NCI-H1930 (cell line): Measurements from ENCODE around the gene PSMB9.
A peak's percentile ranks its signal among the peaks of the same experiment; 100 is the strongest.
"Not testable (repeated sequence)": the region's sequence is repeated elsewhere in the genome, so short reads cannot be mapped to it uniquely, and the experiment has no call there.

Experiments used
- DNase-seq, 2 experiments: peaks; one replicate each; lab custom pipeline; 2025; lab: John Stamatoyannopoulos, UW

Gene PSMB9

DNA sequence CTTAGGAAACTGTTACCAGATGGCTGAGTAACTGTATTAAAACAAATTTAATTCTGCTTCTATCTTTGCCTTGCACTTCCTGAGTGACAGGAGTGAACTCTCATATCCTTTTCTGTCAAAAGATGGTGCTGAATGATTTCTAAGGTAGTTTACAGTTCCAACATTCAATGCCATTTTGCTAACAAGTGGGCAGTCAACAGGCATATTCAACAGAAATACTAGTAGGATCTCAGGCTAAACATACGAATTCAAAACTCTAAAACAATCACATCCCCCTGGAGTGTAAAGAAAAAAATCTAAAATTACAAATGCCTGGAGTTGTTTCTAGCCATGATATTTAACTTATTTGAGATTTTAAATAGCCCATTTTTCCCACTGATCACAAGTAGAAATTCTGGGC lies 6.7 kb downstream of the PSMB9 start:
- DNase-seq, result no peak

DNA sequence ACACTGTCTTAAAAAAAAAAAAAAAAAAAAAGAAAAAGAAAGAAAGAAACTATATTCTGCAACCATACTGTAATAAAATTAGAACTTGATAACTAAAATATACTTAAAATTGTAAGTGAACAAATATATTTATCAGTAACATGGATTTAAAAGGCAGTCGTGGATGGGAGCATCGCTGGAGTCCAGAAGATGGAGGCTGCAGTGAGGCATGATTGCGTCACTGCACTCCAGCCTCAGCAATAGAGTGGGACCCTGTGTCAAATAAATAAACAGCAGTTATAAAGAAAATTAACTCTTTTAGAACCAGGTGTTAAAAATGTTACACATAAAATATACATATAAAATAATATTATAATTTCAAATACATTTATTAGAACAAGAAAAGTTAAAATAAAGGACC lies 8.7 kb downstream of the PSMB9 start:
- DNase-seq, result no peak

DNA sequence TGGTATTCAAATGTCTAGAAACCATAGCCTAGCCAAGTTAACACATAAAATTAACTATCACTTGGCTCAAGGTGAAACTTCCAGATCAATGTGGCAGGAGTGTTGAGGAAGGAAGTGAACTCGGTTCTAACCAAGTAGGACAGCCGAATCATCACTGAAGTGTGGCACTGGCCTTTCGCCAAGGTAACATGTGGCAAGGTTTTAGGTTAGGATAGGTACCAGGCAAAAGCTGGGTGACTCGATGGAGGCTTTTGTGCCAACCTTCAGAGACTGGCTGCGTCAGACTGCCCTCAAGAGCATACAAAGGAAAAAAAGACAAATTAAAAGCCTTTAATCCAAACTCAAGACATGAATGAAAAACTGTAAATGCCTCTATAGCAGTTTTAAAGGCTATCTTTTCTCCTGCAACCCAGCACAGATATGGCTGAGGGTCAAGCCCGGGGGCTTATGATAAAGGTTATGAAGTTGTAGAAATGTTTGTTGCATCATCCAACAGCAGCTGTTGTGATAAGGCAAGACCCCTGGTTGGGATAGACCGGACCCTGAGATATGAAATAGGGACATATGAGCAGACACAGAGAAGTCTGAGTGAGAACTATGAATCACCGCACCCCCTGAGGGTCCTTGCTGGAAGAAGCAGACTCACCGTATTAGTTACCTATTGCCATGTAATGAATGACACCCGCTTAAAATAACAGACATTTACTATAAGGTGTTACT lies 11.9 kb downstream of the PSMB9 start:
- DNase-seq, result no peak

DNA sequence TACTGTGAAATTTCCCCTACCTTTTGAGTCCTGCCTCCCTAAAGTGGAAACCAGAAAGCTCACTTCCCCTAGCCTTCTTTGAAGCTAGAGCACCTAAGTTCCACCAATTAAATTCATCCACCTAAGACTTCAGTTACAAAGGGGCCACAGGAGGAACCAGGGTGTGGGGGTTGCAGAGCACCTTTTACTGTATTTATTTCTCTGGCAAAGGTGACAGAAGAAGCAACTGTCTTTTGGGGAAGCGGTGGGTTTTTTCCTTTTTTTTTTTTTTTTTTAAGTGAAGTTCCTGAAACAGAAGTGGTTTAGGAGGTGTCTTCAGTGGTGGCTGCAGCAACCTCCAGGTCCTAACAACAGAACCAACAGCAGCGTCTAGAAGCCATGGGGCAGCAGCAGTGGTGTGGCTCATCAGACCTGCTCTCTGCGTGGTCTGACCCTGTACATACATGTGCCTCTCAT lies 13.1 kb downstream of the PSMB9 start:
- no peak for DNase-seq

DNA sequence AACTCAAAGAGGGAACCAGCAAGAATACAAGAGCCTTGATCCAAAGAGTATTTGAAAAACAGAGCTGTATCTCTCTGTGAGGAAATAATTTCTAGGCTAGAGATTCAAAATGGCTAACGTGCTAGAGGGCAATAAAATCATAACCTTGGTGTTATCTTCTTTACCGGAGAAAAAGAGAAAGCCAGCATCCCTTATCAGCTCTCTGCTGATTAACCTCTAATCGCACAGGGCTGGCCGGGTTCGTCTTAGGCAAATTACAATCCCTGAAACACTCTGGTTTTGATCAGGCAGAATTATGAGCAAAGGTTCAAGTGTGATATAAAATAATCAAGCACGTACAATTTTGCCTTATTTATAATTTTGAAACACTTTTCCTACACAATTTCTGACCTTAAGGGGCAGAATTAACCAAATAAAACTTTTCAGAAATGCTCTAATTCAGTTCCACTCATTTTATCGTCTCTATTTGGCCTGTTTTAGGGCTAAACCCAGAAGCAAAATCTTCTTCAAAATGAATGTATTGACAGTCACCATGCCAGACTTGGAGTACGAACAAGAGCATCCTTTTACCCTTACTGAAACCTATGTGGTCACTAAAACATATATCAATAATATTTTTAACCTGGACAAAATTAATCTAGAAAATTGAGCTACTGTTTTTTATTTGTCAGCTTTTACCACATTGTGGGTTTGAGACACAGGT lies 13.7 kb downstream of the PSMB9 start:
- DNase-seq, result no peak

DNA sequence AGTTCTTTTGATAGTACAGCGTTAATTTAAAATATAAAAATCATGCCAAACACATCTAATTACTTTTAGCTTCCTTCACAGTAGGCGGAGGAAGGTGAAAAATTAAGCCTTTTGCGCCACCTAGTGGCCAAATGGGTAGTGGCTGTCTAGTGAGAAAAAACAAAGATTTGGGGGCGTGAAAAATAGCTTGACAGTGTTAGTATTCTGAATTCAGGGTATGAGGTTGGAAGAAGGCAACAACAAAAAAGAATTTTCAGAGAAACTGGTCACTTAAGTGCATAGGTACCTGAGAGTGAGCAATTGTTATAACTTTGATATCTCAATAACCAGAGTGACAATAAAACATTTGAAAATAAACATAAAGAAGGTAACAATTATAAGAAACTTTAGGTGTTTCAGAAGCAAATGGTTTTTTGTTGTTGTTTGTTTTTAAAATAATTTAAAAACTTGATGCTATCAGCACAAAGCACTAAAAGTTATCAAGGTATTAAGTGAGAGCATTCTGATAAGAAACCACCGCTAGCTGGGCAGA lies 14.3 kb downstream of the PSMB9 start:
- DNase-seq, result peak; percentile 54 to 75

DNA sequence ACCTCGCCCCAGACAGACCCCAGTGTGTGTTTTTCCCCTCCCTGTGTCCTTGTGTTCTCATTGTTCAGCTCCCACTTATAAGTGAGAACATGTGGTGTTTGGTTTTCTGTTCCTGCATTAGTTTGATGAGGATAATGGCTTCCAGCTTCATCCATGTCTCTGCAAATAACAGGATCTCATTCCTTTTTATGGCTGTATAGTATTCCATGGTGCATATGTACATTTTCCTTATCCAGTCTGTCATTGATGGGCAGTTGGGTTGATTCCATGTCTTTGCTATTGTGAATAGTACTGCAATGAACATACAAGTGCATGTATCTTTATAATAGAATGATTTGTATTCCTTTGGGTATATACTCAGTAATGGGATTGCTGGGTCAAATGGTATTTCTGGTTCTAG lies 20.0 kb downstream of the PSMB9 start:
- DNase-seq, result not testable (repeated sequence)

DNA sequence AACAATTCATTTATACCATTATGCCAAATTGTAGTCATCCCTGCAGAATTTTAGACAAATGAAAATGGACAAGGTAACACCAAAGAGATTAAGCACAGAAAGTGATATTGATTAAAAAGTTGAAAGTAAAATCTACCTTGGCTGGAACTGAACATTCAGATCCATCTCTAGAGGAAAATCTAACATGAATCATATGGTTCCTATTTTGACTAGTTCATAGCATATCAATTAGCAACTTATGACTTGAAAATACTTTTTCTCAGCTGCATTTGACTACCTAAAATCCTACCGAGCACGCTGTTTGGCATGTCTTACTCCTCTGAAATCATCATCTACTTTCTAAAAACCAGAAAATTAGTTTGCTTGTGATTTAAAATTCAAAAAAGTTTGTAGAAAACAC lies 22.6 kb downstream of the PSMB9 start:
- no peak for DNase-seq

DNA sequence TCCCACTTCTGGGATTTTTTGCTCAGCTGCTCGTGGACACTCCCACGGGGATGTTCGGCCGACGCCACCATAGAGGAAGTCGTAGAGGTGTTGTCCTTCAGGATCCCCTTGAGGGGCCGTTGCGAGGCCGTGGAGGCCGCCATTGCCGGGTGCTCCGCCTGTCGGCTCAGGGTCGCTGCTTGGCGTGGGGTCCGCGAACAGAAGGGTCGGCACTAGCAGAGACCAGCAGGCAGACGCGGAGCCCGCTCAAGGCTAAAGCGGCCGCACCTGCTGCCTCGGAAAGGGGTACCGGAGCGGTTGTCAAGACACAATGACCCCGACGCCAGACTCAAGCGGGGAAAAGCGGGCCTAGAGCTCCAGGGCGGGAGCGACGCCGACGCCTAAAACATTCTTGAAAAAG lies 25.7 kb downstream of the PSMB9 start:
- peak in 1 of 2 experiments; percentile 4 for DNase-seq

DNA sequence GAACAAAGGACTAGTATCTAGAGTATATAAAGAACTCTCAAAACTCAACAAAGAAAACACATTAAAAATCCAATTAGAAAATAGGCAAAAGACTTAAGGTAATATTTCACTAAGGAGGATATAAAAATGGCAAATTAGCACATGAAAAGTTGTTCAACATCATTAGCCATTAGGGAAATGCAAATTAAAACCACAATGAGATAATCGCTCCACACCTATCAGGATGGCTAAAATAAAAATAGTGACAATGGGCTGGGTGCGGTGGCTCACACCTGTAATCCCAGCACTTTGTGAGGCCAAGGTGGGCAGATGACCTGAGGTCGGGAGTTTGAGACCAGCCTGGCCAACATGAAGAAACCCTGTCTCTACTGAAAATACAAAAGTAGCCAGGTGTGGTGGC lies 27.0 kb downstream of the PSMB9 start:
- not testable (repeated sequence) for DNase-seq

DNA sequence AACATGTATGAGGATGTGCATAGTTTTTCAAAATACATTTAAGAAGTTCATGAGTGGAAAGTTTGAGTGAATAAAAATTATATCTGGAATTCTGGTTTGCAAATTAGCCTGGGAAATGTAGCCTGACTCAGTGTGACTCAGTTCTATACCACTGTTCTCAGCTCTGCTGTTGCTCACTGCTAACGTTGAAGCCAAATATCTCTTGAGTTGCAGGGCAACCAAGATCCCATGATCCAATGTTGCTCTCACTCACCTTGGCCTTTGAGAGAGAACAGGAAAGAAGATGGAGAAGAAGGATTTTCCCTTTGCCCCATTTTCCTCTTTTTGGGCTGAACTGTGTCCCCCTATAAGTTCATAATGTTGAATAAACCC lies 28.9 kb downstream of the PSMB9 start:
- DNase-seq, result no peak

DNA sequence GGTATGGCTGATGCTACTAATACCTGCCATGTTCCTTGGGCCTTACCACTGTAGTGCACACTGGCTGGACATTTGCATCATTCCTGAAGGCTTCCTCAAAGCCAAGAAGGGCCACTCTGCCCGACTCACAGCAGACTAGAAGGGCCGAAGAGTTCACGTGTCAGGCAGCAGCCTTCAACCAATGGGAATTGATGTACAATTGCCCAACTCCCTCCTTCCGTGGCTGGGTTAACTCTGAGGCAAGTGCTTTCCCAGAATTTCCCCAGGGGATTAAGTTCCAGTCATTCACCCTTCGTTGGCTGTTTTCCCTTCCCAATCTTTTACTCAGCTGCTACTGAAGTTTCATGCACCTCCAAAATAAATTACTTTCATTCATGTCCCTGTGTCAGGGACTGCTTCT lies 29.8 kb downstream of the PSMB9 start:
- DNase-seq, result no peak

DNA sequence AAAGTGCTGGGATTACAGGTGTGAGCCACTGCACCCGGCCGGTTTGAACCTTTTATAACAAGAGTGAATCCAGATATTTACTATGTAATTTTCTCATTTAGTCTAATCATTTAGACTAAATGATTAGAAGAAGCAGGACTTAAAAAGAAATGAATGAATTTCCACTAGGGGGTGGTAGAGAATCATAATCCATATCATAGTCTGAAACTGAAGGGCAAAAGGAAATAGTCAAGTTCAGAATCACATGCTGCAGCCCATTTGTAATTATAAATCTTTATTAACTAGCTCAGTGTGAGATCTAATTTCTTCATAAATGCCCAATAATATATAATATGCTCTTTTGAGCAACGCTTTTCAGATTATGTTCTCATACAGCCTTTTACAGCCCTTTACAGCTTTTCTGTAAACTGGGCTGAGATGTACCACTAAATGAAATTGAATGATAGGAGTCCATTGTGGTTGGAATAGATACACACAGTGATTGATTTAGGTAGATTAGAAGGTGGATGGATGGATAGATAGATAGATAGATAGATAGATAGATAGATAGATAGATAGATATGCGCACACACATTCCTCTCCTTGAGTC lies 31.8 kb downstream of the PSMB9 start:
- peak; percentile 4 to 48 for DNase-seq

DNA sequence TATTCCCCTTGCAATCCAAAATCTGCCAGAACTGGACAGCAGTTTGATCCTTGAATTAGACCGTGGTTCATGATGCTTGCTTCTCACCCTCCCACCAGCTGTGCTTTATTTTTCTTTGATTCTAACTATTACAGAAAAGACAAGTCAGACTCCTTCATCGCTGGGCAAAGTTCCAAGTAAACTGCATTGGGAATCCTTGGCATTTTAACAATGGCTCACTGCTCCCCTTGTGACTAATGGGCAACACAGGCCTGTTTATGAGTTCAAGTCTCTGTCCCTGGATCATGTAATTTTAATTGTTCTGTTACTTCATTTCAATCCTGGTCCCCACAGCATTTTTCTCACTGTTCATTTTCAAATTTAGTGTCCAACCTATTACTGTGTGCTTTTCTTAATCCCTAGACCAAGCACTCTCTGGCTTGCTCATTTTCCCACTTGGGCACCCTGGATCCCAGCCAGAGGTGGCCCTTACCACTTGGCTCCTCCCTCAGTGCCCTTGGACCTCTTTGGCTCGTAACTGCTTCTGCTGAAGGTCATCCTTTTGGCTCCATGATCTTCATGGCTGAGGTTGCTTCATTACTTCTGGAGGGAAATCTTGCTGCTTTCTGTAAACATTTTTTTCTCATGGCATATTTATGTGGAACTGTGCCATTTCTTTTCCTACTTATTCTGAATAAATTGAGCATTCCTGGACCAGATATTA lies 32.8 kb downstream of the PSMB9 start:
- DNase-seq, result no peak

DNA sequence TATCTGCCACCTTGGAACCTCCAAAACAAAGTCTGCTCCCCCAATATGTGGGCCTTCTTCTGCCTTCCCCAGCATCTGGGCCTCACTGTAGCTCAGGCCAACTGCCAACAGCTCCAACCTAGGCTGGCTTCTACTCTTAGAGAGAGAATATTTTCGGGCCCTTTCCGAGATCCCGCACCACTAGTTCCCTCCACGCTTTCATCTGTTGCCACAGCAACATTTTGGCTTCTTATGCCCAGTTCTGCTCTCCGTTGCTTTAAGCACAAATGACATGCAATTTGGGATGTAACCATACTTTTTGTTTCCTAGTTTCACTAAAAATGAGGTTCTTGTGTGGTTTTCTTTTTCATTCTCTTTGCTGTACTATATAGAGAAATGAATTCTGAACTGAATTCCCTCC lies 33.6 kb downstream of the PSMB9 start:
- no peak for DNase-seq

DNA sequence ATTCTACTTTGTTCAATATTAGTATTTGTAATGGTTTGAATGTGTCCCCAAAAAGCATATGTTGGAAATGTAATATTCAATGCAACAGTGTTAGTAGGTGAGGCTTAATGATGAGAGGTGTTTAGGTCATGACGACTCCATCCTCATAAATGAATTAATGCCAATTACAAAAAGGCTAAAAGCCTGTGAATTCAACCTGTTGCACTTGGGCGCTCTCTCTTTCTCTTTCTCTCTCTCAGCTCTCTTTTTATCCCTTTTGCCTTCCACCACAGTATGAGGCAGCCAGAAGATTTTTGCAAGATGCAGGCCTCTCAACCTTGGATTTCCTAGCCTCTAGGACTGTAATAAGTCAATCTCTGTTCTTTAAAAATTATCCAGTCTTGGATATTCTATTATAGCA lies 34.6 kb downstream of the PSMB9 start:
- no peak for DNase-seq

DNA sequence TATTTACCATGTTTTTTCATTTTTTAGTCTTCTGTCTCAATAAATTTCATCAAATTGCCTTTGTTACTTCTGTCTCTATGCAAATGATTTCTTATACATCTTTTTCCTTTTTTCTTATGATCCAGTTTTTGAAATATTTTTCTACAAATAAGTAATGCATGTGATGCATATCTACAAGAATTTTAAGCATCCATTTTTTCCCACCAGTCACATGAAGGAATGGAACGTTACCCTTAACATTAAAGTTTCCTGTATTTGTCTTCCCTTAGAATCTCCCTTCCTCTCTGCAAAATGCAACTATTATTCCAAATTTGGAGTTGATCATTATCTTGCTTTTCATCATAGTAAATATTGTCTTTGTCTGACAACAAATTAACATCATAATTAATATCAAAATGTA lies 35.5 kb downstream of the PSMB9 start:
- DNase-seq, result no peak

DNA sequence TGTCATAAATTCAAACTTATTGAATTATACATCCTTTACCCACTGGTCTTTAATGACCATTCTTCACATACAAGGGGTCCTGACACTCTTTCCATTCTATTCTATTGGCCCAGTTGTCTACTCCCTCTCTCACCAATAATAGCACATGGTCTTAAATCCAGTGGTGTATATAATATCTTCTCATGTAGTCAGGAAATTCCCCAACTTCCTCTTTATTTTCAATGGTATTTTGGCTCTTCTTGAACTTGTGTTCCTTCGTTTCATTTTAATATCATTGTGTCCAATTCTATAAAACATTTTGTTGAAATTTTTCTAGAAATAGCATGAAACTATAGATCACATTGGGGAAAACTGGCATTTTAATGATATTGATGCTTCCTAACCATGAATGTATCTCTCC lies 36.8 kb downstream of the PSMB9 start:
- no peak for DNase-seq

DNA sequence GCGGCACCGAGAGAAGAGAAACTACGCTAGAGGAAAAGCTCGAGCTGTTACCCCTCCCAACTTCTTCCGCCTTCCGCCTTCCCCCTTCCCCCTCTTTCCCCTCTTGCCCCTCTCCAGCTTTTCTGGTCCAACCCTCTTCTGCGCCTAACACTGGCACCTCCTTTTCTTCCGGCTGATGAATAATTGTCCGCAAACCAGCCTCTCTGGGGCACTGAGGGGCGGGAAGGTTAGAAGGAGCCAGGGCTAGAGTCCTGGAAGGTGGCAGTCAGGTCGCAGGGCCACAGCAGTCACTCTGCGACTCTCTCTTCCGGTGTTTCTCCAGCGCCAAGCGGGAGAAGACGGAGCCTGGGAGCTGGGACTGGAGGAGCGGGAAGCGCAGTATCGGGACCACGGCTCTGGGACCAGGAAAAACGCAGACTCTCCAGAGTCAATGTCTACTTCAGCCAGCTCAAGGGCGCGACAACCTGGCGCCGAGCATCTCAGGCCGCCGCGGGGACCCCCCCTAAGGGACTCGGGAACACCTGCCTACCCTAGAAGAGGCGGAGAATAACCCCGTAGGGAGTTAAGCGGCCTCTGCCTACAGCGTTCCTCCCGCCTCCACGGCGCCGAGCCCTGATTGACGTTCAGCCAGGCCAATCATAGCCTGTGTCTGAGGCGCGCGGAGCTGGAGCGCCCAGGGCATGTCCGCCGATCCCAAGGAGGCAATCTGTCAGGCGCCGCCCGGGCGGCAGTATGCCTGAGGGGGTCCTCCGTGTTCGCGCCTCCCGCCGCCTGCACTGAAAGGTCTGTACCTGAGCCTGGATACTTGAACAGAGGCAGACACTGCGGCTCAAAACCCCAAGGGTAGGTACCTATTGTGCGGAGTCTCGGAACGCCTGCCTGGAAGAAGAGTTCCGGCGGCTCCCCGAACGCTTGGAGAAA lies 40.4 kb downstream of the PSMB9 start:
- peak; percentile 92 to 96 for DNase-seq

DNA sequence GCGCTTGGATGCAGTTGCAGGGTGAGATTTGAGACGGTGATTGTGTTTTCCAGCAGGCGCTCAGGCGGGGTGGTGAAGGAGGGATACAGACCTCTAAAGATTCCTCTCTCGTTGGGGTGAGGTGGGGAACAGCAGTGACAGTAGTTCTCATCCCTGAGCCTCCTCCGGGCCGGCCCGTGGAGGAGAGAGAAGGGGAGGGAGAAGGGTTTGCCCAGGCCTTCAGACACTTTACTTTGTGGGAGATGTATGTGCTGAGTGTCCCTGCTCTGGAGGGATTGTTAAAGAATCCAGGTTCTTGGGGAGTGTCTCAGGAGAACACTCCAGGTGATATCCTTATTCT lies 41.0 kb downstream of the PSMB9 start:
- DNase-seq, result no peak

DNA sequence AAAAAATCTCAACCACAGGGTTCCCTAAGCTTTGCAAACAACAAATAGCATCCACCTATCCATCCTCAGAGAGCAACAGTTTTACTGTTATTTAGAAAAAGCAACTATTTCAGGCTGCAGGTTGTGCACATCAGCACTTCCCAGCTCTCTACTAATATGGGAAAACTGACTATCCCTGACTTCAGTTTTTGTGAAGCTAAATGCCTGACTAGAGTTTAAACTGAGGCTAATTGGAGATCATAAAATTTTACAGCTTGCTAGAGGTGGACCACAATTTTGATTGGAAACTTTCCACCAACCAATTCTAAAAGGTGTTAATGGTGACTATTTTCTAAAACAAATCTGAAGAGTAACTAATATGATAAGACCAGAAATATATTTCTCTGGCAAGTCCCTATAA lies 50.0 kb downstream of the PSMB9 start:
- no peak for DNase-seq

DNA sequence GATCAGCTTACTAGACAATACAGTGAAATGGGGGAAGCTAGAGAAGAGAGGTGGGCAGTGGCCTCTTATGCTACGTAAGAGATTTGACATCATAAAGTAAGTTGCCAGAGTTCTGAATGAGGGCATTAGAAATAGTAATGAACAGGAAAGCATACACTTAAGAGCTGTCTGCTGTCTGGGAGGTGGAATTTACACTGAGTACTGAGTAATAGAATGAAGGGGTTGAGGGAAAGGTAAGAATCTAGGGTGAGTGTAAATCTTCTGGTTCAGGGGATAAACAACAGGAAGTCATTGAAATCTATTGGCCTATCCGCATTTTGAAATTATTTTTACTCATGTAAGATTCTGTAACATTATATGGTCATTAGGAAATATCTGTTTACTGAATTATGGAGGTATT lies 51.1 kb downstream of the PSMB9 start:
- DNase-seq, result no peak
